ENCODE data around the gene NBAS.

NBAS gene

DNA sequence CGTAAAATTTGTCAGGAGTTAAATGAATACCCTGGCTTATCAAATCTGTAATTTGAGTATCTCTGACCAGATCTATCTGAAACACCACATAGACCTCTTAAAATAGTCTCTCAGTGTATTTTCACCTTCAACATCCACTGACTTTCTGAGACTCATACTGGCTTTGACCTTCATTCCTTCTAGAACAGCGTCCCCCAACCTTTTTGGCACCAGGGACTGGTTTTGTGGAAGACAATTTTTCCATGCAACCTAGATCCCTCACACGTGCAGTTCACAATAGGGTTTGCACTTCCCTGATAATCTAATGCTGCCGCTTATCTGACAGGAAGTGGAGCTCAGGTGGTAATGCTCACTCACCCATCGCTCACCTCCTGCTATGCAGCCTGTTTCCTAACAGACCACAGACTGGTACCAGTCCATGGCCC lies 3.2 kb downstream of the NBAS start:
- H3K4me3 ChIP-seq (ENCODE audit: low read depth, low read length) = no peak overlapping the region
- no peak overlapping the region for H2AFZ ChIP-seq (ENCODE audit: low read length, unreplicated experiment)
- no peaks in the 10 kb centered on the region for H3K27me3 ChIP-seq (ENCODE audit: insufficient read depth, low read length)
- H3K79me2 ChIP-seq (ENCODE audit: control insufficient read depth, insufficient read depth, low read length, unreplicated experiment) = peaks cover 36% of the 10 kb centered on the region
- no peak overlapping the region for H3K27ac ChIP-seq (ENCODE audit: low read depth, low read length)
- H3K4me1 ChIP-seq (ENCODE audit: control insufficient read depth, insufficient read depth, low read length, unreplicated experiment) = peaks cover 17% of the 10 kb centered on the region
- H3K36me3 ChIP-seq (ENCODE audit: insufficient read depth, low read length) = no peaks in the 10 kb centered on the region

DNA sequence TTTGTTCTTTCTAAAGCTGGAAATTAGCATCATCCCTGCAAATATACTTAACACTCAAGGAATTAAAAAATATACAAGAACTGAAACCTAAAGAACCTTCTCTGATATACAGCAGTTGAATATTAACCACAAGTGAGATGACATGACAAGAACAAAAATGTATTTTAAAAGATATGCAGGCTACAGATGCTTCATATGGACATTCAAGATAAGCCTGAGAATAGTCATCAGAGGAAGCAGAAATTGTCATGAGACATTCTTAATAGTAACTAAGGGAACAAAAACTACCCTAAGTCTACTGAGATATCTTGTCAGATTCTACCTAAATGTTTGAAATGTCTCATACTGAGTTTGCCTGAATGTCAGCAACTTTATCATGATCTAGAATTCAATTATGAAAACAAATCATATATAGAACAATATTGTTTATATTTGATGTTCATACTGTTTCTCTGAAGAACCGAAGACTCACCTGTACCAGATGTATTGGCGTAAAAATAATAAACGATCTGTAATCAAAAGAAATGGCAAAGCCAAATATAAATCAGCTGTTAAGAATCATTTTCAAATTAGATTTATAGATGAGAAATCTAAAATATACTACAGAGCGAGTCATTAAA lies 4.7 kb downstream of the NBAS start:
- Histone ChIP-seq H3K79me2 (ENCODE audit: control insufficient read depth, insufficient read depth, low read length, unreplicated experiment) (peaks cover 36% of the 10 kb centered on the region), H3K27me3 (ENCODE audit: insufficient read depth, low read length) (no peaks in the 10 kb centered on the region), H3K27ac (ENCODE audit: low read depth, low read length) (no peak overlapping the region), H2AFZ (ENCODE audit: low read length, unreplicated experiment) (no peak overlapping the region), H3K36me3 (ENCODE audit: insufficient read depth, low read length) (0 out of 2 replicates have a peak, but pooled peaks cover 5% of the 10 kb centered on the region), H3K4me1 (ENCODE audit: control insufficient read depth, insufficient read depth, low read length, unreplicated experiment) (peaks cover 9% of the 10 kb centered on the region), H3K4me3 (ENCODE audit: low read depth, low read length) (no peak overlapping the region)

DNA sequence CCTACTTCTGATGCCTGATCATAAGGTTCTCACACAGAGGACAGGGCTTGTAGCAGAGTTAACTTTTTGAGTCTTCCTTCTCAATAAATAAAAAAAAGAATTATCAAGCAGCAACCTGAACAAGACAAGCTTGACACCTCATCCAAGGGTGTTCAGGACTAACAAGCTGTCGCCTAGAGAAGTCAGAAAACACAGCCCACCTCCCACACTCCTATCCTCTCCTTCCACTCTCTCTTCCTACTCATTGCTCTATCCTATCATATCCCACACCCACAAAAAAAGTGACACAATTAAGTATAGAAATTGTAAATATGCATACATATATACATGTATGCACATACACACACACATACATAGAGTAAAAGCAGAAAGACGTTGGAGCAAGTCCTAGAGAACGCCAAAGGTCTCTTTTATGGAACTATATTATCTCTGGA lies 5.4 kb downstream of the NBAS start:
- H3K4me3 ChIP-seq (ENCODE audit: low read depth, low read length) = no peak overlapping the region
- 0 out of 2 replicates have a peak, but pooled peaks cover 5% of the 10 kb centered on the region for H3K36me3 ChIP-seq (ENCODE audit: insufficient read depth, low read length)
- H3K4me1 ChIP-seq (ENCODE audit: control insufficient read depth, insufficient read depth, low read length, unreplicated experiment) = peaks cover 8% of the 10 kb centered on the region
- no peak overlapping the region for H2AFZ ChIP-seq (ENCODE audit: low read length, unreplicated experiment)
- peaks cover 32% of the 10 kb centered on the region for H3K79me2 ChIP-seq (ENCODE audit: control insufficient read depth, insufficient read depth, low read length, unreplicated experiment)
- no peaks in the 10 kb centered on the region for H3K27me3 ChIP-seq (ENCODE audit: insufficient read depth, low read length)
- H3K27ac ChIP-seq (ENCODE audit: low read depth, low read length) = no peak overlapping the region

DNA sequence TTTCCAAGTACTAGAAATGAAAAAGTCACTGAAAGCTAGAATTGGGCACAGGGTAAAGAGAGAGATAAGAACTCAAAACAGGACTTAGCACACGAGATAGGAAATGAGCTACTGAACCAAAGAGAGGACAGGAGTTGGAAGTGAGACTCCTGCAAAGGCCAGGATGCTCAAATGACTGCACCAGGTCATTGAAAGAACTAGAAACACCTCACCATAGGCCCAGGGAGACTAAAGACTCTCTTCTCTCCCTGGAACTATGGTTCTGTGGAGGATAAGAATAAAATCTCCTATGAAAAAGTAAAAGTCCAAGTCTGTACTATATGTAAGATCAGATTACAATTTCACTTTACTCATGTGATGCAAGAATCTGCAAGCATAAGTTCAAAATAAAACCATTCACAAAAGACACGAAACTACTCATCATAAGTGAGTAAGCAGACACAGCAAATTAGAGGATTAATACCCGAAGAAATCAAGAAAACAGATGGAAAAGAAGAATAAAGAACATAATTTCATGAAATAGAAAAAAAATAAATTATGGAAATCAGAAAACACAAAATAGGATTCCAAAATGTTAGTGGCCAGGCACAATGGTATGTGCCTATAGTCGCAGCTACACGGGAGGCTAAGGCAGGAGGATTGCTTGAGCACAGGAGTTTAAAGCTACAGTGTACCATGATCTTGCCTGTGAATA lies 6.5 kb downstream of the NBAS start:
- H3K79me2 ChIP-seq (ENCODE audit: control insufficient read depth, insufficient read depth, low read length, unreplicated experiment) = peaks cover 21% of the 10 kb centered on the region

DNA sequence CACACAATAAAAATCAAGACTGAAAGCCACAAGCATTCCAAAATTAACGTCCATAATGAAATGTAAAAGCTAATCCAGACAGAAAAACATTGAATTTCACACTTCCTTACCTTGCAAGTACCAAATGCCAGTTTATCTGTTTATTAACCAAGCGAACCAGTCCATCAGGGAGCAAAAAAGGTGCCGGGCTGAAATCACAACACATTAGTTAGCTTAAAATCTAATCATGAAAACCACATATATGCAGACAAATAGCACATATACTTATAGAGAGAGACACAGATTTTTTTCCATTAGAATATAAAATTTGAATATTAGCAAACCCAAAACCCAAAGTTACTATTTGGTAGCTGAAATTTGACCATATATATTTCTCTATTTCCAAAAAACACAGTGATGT lies 7.2 kb downstream of the NBAS start:
- 0 out of 2 replicates have a peak, but pooled peaks cover 8% of the 10 kb centered on the region for H3K36me3 ChIP-seq (ENCODE audit: insufficient read depth, low read length)
- no peaks in the 10 kb centered on the region for H3K27me3 ChIP-seq (ENCODE audit: insufficient read depth, low read length)
- H3K79me2 ChIP-seq (ENCODE audit: control insufficient read depth, insufficient read depth, low read length, unreplicated experiment) = peaks cover 14% of the 10 kb centered on the region
- no peak overlapping the region for H2AFZ ChIP-seq (ENCODE audit: low read length, unreplicated experiment)
- H3K27ac ChIP-seq (ENCODE audit: low read depth, low read length) = no peak overlapping the region
- no peaks in the 10 kb centered on the region for H3K4me1 ChIP-seq (ENCODE audit: control insufficient read depth, insufficient read depth, low read length, unreplicated experiment)
- H3K4me3 ChIP-seq (ENCODE audit: low read depth, low read length) = no peak overlapping the region

More for the DNA sequence above, 6.5 kb downstream of the NBAS start:
- Histone ChIP-seq H3K4me3 (ENCODE audit: low read depth, low read length) (no peak overlapping the region), H3K27me3 (ENCODE audit: insufficient read depth, low read length) (no peaks in the 10 kb centered on the region), H3K36me3 (ENCODE audit: insufficient read depth, low read length) (0 out of 2 replicates have a peak, but pooled peaks cover 5% of the 10 kb centered on the region), H3K27ac (ENCODE audit: low read depth, low read length) (no peak overlapping the region), H3K4me1 (ENCODE audit: control insufficient read depth, insufficient read depth, low read length, unreplicated experiment) (peaks cover 6% of the 10 kb centered on the region), H2AFZ (ENCODE audit: low read length, unreplicated experiment) (no peak overlapping the region)

DNA sequence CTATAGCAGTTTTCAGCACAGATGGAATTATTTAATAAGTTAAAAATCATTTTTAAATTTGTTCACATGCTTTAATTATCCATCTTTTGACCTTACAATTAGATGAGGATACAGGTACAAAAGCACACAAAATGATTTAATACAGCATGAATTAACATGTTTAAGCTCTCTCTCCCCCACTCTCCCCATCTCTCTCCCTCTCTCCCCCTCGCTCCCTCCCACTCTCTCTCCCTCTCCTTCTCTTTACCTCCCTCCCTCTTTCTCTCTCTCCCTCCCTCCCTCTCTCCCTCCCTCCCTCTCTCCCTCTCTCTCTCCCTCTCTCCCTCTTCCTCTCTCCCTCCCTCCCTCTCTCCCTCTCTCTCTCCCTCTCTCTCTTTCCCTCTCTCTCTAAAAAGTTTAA lies 7.6 kb downstream of the NBAS start:
- Histone ChIP-seq H3K4me1 (ENCODE audit: control insufficient read depth, insufficient read depth, low read length, unreplicated experiment) (no peaks in the 10 kb centered on the region), H3K27ac (ENCODE audit: low read depth, low read length) (no peak overlapping the region), H3K36me3 (ENCODE audit: insufficient read depth, low read length) (peaks cover 12% of the 10 kb centered on the region; the same call in 1 of the 2 replicates), H2AFZ (ENCODE audit: low read length, unreplicated experiment) (no peak overlapping the region), H3K27me3 (ENCODE audit: insufficient read depth, low read length) (no peaks in the 10 kb centered on the region), H3K4me3 (ENCODE audit: low read depth, low read length) (no peak overlapping the region), H3K79me2 (ENCODE audit: control insufficient read depth, insufficient read depth, low read length, unreplicated experiment) (peaks cover 10% of the 10 kb centered on the region)

DNA sequence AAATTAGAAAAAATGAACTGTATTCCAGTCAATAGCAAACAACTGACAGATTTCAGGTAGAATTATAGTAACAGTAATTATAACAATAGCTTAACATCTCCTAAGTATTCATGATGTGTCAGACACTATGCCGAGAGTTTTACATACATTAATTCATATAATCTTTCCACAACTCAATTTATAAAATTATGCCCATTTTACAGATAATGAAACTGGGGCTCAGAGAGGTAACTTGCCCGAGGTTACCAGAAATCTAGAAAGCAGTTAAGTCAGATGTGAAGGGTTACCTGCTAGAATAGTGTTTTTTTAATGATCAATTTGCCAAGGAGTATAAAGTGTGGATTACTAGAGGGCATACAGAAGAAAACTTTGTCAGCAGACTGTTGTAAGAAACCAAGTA lies 12.2 kb downstream of the NBAS start:
- H3K27me3 ChIP-seq (ENCODE audit: insufficient read depth, low read length) = no peaks in the 10 kb centered on the region
- H3K4me3 ChIP-seq (ENCODE audit: low read depth, low read length) = no peak overlapping the region

DNA sequence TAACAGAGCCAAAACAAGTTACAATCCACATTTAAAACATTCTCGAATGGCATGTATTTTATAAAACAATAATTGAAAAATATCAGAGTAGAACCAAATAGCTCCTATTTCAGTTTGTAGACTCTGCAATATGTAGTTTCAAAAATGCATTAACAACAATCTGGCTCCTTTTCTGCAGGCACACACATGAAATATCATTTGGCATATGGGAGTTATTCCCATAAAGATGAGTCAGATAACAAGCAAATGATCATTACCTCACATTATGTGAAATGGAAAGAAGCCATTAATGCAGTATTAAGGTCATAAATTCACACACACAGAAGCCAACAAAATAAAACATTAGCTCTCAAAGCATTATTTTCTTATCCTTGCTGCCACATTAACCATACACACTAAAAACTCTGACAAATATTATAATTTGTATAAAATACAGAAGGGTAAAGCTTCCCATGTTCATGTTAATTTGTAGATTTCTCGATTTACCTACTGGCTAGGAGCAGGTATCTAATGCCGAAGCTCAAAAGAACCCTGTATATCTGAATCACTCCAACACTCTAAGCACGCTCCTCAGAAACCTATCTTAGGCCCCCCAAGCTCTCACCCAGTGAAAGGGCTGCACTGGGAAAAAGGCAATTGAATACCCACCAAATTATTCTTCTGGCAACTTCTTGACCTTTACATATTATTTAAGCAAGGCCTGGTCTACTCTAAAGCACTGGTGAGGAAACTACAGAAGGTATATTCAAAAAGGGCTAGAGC lies 13.8 kb downstream of the NBAS start:
- Histone ChIP-seq H3K79me2 (ENCODE audit: control insufficient read depth, insufficient read depth, low read length, unreplicated experiment) (no peaks in the 10 kb centered on the region), H3K36me3 (ENCODE audit: insufficient read depth, low read length) (peaks cover 10% of the 10 kb centered on the region)

More for the DNA sequence above, 12.2 kb downstream of the NBAS start:
- Histone ChIP-seq H3K79me2 (ENCODE audit: control insufficient read depth, insufficient read depth, low read length, unreplicated experiment) (no peaks in the 10 kb centered on the region), H3K36me3 (ENCODE audit: insufficient read depth, low read length) (peaks cover 12% of the 10 kb centered on the region), H3K27ac (ENCODE audit: low read depth, low read length) (no peak overlapping the region), H3K4me1 (ENCODE audit: control insufficient read depth, insufficient read depth, low read length, unreplicated experiment) (no peaks in the 10 kb centered on the region), H2AFZ (ENCODE audit: low read length, unreplicated experiment) (no peak overlapping the region)

DNA sequence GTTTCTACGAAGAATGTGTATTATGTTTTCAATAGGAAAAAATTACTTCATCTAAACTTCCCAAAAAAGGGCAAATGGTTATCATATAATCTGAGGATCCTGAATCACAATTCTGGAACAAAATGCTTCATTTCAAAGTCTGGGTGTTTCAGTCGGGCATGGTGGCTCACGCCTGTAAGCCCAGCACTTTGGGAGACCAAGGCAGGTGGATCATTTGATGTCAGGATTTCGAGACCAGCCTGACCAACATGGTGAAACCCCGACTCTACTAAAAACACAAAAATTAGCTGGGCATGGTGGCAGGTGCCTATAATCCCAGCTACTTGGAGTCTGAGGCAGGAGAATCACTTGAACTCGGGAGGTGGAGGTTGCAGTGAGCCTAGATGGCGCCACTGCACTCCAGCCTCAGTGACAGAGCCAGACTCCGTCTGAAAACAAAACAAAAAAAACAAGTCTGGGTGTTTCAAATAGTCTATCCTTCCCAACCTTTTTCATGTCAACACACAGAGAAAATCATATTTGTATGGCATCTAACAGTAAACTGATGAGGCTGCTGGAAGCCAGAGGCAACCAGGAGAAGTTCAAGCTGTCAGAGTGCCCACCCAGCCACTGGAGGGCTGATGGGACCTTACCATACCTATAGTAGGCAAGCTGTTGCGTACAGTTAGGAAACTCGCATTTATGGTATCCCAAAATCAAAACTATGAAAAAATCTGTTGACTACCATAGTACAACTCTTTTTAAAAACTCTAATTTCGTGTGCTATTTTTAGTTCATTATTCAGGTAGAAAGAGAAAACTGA lies 14.6 kb downstream of the NBAS start:
- no peaks in the 10 kb centered on the region for H3K27me3 ChIP-seq (ENCODE audit: insufficient read depth, low read length)
- no peaks in the 10 kb centered on the region for H3K79me2 ChIP-seq (ENCODE audit: control insufficient read depth, insufficient read depth, low read length, unreplicated experiment)
- no peak overlapping the region for H2AFZ ChIP-seq (ENCODE audit: low read length, unreplicated experiment)
- H3K36me3 ChIP-seq (ENCODE audit: insufficient read depth, low read length) = peaks cover 8% of the 10 kb centered on the region
- H3K4me3 ChIP-seq (ENCODE audit: low read depth, low read length) = no peak overlapping the region
- H3K4me1 ChIP-seq (ENCODE audit: control insufficient read depth, insufficient read depth, low read length, unreplicated experiment) = no peaks in the 10 kb centered on the region
- no peak overlapping the region for H3K27ac ChIP-seq (ENCODE audit: low read depth, low read length)

More for the DNA sequence above, 13.8 kb downstream of the NBAS start:
- Histone ChIP-seq H3K4me1 (ENCODE audit: control insufficient read depth, insufficient read depth, low read length, unreplicated experiment) (no peaks in the 10 kb centered on the region), H3K4me3 (ENCODE audit: low read depth, low read length) (no peak overlapping the region), H3K27ac (ENCODE audit: low read depth, low read length) (no peak overlapping the region), H2AFZ (ENCODE audit: low read length, unreplicated experiment) (no peak overlapping the region), H3K27me3 (ENCODE audit: insufficient read depth, low read length) (no peaks in the 10 kb centered on the region)

DNA sequence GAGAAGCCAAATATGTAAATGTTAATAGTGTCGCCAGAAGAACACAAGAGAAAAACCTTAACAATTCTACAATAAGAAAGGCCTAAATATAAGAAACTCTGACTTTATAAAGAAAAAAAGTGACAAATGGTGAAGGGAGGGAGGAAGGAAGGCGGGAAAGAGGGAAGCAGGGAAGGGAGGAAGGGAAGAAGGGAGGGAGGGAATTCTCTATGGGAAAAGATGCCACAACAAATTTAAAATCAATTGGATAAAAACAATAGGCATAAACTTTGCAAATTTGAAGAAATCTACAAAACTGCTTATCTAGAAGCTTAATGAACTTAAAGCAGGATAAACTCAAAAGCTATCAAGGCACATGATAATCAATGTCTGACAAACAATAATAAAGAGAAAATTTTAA lies 16.9 kb downstream of the NBAS start:
- Histone ChIP-seq H3K27me3 (ENCODE audit: insufficient read depth, low read length) (no peaks in the 10 kb centered on the region), H2AFZ (ENCODE audit: low read length, unreplicated experiment) (no peak overlapping the region), H3K4me1 (ENCODE audit: control insufficient read depth, insufficient read depth, low read length, unreplicated experiment) (no peaks in the 10 kb centered on the region), H3K79me2 (ENCODE audit: control insufficient read depth, insufficient read depth, low read length, unreplicated experiment) (no peaks in the 10 kb centered on the region), H3K4me3 (ENCODE audit: low read depth, low read length) (no peak overlapping the region), H3K27ac (ENCODE audit: low read depth, low read length) (no peak overlapping the region), H3K36me3 (ENCODE audit: insufficient read depth, low read length) (peaks cover 10% of the 10 kb centered on the region)

All from ACC112 (cell line).